GM10266 (cell line): ENCODE measurements around the gene RASL10B.

Experiments used
- DNase-seq: peaks from one replicate; pipeline ENCODE4 v3.0.0; 2012; ENCODE audit errors: extremely low spot score
- CTCF ChIP-seq: IDR thresholded peaks from 2 replicates; pipeline ENCODE4 v1.5.1; 2012; ENCODE audit warnings: mild to moderate bottlenecking, low read depth; ENCODE audit not compliant: control insufficient read depth, insufficient read depth; ENCODE audit errors: missing control alignments

RASL10B gene

GRCh38 chr17:35742496-35742895 is 11.1 kb downstream of the RASL10B start:
- no peak for DNase-seq
- TF ChIP-seq CTCF = no peak

DNA sequence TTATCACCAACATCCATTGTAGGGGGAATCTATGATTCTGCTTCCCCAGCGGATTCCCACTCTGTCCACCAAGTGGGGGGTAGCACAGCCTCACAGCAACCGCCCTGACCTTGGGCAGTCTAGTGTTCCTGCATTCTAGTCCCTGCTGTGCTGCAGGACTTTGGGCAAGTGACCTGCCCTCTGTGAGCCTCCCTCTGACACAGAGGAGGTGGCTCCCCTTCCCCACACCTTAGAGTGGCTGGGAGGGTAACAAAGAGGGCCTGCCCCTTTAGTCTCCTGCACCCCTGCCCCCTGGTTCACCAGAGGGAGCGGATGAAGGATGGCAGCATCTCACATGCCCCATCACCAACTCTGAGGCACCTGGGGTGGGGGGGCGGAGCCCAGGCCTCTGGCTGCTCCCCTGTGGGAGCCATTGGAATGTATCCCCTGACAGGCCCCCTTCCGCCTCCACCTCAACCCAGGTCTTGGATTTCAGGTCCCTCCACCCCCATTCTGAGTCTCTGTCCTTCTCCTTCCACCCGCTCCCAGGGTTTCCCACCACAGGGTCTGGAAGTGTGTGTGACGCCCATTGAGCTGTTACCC is 11.5 kb downstream of the RASL10B start:
- no peak for TF ChIP-seq CTCF
- no peak for DNase-seq

GRCh38 chr17:35743626-35744328 is 12.3 kb downstream of the RASL10B start:
- DNase-seq = no peak
- TF ChIP-seq CTCF = no peak

DNA sequence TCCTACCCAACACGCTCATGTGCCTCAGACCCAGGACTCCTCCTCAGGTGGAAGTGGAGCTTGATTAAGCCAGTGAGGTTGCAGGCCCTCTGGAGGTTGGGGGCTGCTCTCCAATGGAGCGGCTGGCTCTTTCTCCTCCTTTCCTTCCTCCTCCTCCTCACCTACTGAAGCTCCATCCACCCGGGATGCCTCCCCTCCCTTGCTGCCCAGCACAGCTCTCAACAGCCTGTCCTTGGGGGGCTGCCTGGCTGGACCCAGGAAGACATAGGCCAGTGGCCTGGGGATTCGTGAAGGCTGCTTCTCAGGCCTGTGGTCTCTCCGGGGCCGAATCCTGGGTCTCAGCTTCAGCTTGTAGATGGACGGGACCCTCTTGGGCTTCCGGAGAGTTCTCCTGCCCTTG is 13.4 kb downstream of the RASL10B start:
- DNase-seq = no peak
- no peak for TF ChIP-seq CTCF

DNA sequence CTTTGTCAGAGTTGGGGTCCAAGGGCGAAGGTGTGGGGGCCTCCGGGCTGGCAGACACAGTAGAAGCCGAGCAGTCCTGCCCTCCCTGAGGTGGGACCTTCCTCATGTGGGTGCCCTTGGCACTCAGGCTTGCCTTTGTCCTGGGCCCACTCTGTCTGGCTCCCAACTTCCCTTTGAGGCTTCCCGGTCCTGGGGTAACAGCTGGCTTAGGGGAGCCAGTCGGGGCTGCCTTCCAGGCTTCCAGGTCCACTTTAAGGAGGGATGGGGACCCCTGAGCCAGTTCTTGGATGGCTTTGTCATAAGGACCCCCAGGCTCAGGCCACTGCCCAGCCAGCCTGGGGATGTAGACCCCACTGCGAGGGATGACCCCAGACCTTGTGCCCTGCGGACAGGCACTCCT is 13.8 kb downstream of the RASL10B start:
- no peak for DNase-seq
- no peak for TF ChIP-seq CTCF

GRCh38 chr17:35745749-35746320 is 14.4 kb downstream of the RASL10B start:
- no peak for TF ChIP-seq CTCF
- DNase-seq = no peak

GRCh38 chr17:35747540-35748017 is 16.1 kb downstream of the RASL10B start:
- TF ChIP-seq CTCF = peak; percentile 93
- peak; percentile 90 for DNase-seq
